Stomach (tissue), 19 donors: ENCODE data around the gene STRA6. TPM values are rescaled to one million over a fixed set of nuclear protein-coding genes. Genes with fewer than 3 reads are reported as not detected.

ENCODE experiments used
- DNase-seq, 2 donors: peaks; one replicate each; pipeline versions ENCODE4 v3.0.0 to v3.0.0-alpha.2; 2013 to 2019
- H3K27ac ChIP-seq, 5 donors: fragments of 200-600 bp in 4 of 5; sonication (generic) in 4 of 5; one replicate each; pipeline ENCODE4 v1.5.1; 2013 to 2019; ENCODE audit warnings: mild to moderate bottlenecking in 1 of 5, moderate library complexity in 1 of 5
- H3K27me3 ChIP-seq, 3 donors: fragments of 200-600 bp; sonication (generic); one replicate each; pipeline ENCODE4 v1.5.1; 2017 to 2019; ENCODE audit warnings: mixed run types in 1 of 3
- H3K36me3 ChIP-seq, 4 donors: fragments of 200-600 bp; sonication (generic); 1 replicate in 3 of 4; 2 replicates in 1 of 4; pipeline ENCODE4 v1.5.1; 2016 to 2019
- H3K4me1 ChIP-seq, 4 donors: fragments of 200-600 bp; sonication (generic); one replicate each; pipeline ENCODE4 v1.5.1; 2016 to 2019
- H3K4me3 ChIP-seq, 4 donors: fragments of 200-600 bp; sonication (generic) in 3 of 4; one replicate each; pipeline ENCODE4 v1.5.1; 2016 to 2019; ENCODE audit warnings: mild to moderate bottlenecking in 1 of 4
- H3K9me3 ChIP-seq, 4 donors: fragments of 200-600 bp; sonication (generic); one replicate each; pipeline ENCODE4 v1.5.1; 2016 to 2019
- CTCF ChIP-seq, 7 experiments: fragments of 450-650 bp in 4 of 7; fragments of 200-600 bp in 3 of 7; sonication (generic) in 3 of 7; IDR thresholded peaks; one replicate each; pipeline ENCODE4 v1.5.1; 2016 to 2019; ENCODE audit warnings: antibody characterized with exemption in 7 of 7, control low read depth in 2 of 7, mild to moderate bottlenecking in 1 of 7
- EP300 ChIP-seq: sonication (generic); formaldehyde crosslinking; IDR thresholded peaks from one replicate; pipeline ENCODE4 v1.6.1; 2017; ENCODE audit warnings: antibody characterized with exemption
- POLR2A ChIP-seq, 4 donors: fragments of 450-650 bp; IDR thresholded peaks; one replicate each; pipeline ENCODE4 v1.6.1; 2016; ENCODE audit warnings: antibody characterized with exemption in 4 of 4, control low read depth in 2 of 4, mild to moderate bottlenecking in 1 of 4, moderate library complexity in 1 of 4
- POLR2AphosphoS5 ChIP-seq, 3 donors: sonication (generic); formaldehyde crosslinking; IDR thresholded peaks; one replicate each; pipeline ENCODE4 v1.6.1; 2016; ENCODE audit warnings: antibody characterized with exemption in 3 of 3
- WGBS, 5 donors: extraction: QIAGEN DNeasy Blood & Tissue Kit in 3 of 5; methylation state at CpG; one replicate each; pipeline versions ENCODE4 v1.1.5 to v1.1.7; 2013 to 2018; 5-methylcytosine and 5-hydroxymethylcytosine counted together
- intact Hi-C: fragments of 100-400 bp; cut with DNase I; formaldehyde crosslinking; loops from one replicate; pipeline ENCODE4 v1.15.1; 2023; ENCODE audit warnings: low total_unique reads
- long read RNA-seq, 10 donors: transcript quantifications; one replicate each; lab custom pipeline, GENCODE V29; 2026
- polyA plus RNA-seq, 3 donors: library from polyadenylated mRNA; stranded (reverse); fragments of 200-250 nt; gene quantifications; one replicate each; pipeline ENCODE4 v1.2.3, GENCODE V29; 2013
- total RNA-seq, 5 donors: library from RNA; depleted of rRNA; stranded (reverse); fragments of >200 nt; gene quantifications; one replicate each; pipeline versions ENCODE4 v1.1.0 to v1.2.3, GENCODE V29; 2014 to 2016
- donor health status: healthy with polysubstance abuse.
- donor health status: Bipolar disorder and iron deficiency.
- donor health status: healthy.

STRA6 gene
- 1 to 10 TPM in 1 of 5 donors, not detected in 4; 1.5 TPM for total RNA-seq
- polyA plus RNA-seq: under 1 TPM in 1 of 3 donors, not detected in 2; 0.95 TPM
- long read RNA-seq, donor 1: 0 reads
- long read RNA-seq, donor 2: 0 reads
- long read RNA-seq, donor 3, partial matches to known transcripts: 0 of 1 reads
- long read RNA-seq, donor 3, other reads (novel, unspliced or antisense): 0 of 1 reads
- long read RNA-seq, donor 4: 0 reads
- long read RNA-seq, donor 5, partial matches to known transcripts: 0 of 2 reads
- long read RNA-seq, donor 5, other reads (novel, unspliced or antisense): 0 of 2 reads
- long read RNA-seq, donor 6, partial matches to known transcripts: 5 of 7 reads
- long read RNA-seq, donor 6, other reads (novel, unspliced or antisense): 0 of 7 reads
- long read RNA-seq, donor 7: 0 reads
- long read RNA-seq, donor 8, partial matches to known transcripts: 0 of 1 reads
- long read RNA-seq, donor 8, other reads (novel, unspliced or antisense): 0 of 1 reads
- long read RNA-seq, donor 9: 0 reads
- long read RNA-seq, donor 10: 0 reads

GRCh38 chr15:74202452-74203401 is at the start of gene STRA6:
TSS of gene STRA6 (minus strand) at chr15:74202787. CDS start at chr15:74202267, 520 bp downstream.
- TF ChIP-seq EP300 (no peak), CTCF (IDR thresholded peaks at IDR 0.05) (no peak), POLR2A (IDR thresholded peaks at IDR 0.05) (no peak), POLR2AphosphoS5 (IDR thresholded peaks at IDR 0.05) (no peak)
- 37 to 58% (median 46%) methylated on average over 25 to 26 of the region's 26 CpGs for WGBS, 5 donors
- peak in 1 of 2 donors; percentile 87 for DNase-seq
- Histone ChIP-seq H3K27me3 (peaks cover 0 to 48% (median 7%) of the 10 kb centered on the region in 3 donors), H3K27ac (no peak within 1 kb of the TSS), H3K9me3 (no peaks in the 10 kb centered on the region), H3K36me3 (no peaks in the 10 kb centered on the region), H3K4me1 (peaks cover 0 to 15% (median 0%) of the 10 kb centered on the region in 4 donors), H3K4me3 (no peak within 1 kb of the TSS)
- intact Hi-C loops: no loop called here

GRCh38 chr15:74252291-74252690 is 49.7 kb upstream of the STRA6 start:
- intact Hi-C loops: no loop called here
- Histone ChIP-seq H3K4me1 (peaks cover 0 to 21% (median 6%) of the 10 kb centered on the region in 4 donors), H3K27ac (no peak overlapping the region), H3K27me3 (peaks cover 0 to 12% (median 0%) of the 10 kb centered on the region in 3 donors), H3K4me3 (no peak overlapping the region), H3K36me3 (no peaks in the 10 kb centered on the region), H3K9me3 (no peaks in the 10 kb centered on the region)
- TF ChIP-seq POLR2AphosphoS5 (IDR thresholded peaks at IDR 0.05) (no peak), POLR2A (IDR thresholded peaks at IDR 0.05) (no peak), EP300 (no peak), CTCF (IDR thresholded peaks at IDR 0.05) (no peak)
- peak in 1 of 2 donors; percentile 41 for DNase-seq
- WGBS, 5 donors: 63 to 77% (median 72%) methylated on average over 6 of the region's 6 CpGs

- Histone ChIP-seq H3K27ac (peak overlapping the region in 3 of 5 donors; percentile 19 to 46 (median 37)), H3K9me3 (no peaks in the 10 kb centered on the region), H3K4me3 (no peak overlapping the region), H3K36me3 (no peaks in the 10 kb centered on the region), H3K4me1 (peaks cover 0 to 21% (median 6%) of the 10 kb centered on the region in 4 donors), H3K27me3 (peaks cover 0 to 18% (median 0%) of the 10 kb centered on the region in 3 donors)
- DNase-seq: peak in 1 of 2 donors; percentile 93
- intact Hi-C loops: no loop called here
- TF ChIP-seq CTCF (IDR thresholded peaks at IDR 0.05) (no peak), POLR2AphosphoS5 (IDR thresholded peaks at IDR 0.05) (peak in 1 of 3 donors; percentile 5)
- WGBS, 5 donors: 31 to 74% (median 39%) methylated on average over 4 to 5 of the region's 5 CpGs
These were observed 48.7 kb upstream of the STRA6 start for GRCh38 chr15:74251131-74251811.
